Fibroblast of mammary gland (primary cell): ENCODE measurements around the gene ATP11A.

Experiments
- DNase-seq: peaks from one replicate; pipeline ENCODE4 v3.0.0-alpha.2; 2010; ENCODE audit warnings: low read depth
- H3K4me3 ChIP-seq: 2 replicates; pipeline ENCODE4 v1.5.1; 2011; ENCODE audit warnings: low read depth, mild to moderate bottlenecking, low read length, moderate library complexity; ENCODE audit not compliant: control insufficient read depth
- TF ChIP-seq, protein P1 (sequence below): conservative IDR thresholded peaks from 2 replicates; pipeline ENCODE4 v1.5.1; 2011; ENCODE audit warnings: low read depth, low read length, inconsistent platforms; ENCODE audit not compliant: control insufficient read depth, insufficient read depth

Gene ATP11A

DNA sequence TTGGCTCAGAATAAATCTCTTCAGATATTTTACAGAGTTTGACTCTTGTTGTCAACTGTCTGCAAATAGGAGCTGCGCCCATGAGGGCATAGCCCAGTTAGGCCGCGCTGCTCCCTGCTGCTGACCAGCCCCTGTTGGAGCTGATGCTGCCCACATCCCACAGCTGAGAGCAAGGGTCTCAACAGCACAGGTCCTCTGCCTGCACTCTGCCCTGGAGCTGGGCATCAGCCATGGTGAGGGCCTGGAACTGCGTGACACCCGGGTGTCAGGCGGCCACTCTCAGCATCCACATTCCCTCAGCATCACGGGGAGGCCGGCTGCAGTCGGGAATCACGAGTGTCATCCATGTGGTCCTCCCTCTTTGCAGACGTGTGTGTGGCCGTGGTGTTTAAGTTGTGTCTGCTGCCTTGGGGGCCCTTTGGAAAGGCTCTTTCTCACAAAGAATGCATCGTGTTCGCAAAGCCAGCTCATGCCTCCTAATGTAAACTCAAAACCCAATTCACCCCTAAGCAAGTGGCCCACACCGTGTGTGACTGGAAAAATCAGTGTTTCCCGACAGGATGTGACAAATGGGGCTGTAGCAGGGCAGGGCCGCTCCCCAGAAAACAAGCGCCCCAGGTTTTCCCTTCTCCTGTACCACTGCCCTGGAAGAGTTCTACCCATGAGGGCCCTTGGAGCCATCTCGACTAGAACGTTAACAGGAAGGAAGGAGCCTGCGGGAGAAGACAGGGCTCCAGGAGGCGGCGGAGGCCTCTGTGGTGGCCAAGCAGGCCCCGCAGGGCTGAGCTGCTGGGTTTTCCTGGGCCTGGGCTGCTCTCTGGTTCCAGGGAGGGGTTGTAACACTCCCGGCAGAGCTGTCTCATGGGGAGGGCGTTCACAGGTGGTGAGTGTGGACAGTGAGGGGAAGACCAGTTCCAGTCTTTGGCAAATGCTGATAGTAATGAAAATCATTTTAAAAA is 20.3 kb downstream of the ATP11A start:
- DNase-seq: no peak
- TF ChIP-seq, protein P1, sequence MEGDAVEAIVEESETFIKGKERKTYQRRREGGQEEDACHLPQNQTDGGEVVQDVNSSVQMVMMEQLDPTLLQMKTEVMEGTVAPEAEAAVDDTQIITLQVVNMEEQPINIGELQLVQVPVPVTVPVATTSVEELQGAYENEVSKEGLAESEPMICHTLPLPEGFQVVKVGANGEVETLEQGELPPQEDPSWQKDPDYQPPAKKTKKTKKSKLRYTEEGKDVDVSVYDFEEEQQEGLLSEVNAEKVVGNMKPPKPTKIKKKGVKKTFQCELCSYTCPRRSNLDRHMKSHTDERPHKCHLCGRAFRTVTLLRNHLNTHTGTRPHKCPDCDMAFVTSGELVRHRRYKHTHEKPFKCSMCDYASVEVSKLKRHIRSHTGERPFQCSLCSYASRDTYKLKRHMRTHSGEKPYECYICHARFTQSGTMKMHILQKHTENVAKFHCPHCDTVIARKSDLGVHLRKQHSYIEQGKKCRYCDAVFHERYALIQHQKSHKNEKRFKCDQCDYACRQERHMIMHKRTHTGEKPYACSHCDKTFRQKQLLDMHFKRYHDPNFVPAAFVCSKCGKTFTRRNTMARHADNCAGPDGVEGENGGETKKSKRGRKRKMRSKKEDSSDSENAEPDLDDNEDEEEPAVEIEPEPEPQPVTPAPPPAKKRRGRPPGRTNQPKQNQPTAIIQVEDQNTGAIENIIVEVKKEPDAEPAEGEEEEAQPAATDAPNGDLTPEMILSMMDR: no peak
- no peak overlapping the region for H3K4me3 ChIP-seq

DNA sequence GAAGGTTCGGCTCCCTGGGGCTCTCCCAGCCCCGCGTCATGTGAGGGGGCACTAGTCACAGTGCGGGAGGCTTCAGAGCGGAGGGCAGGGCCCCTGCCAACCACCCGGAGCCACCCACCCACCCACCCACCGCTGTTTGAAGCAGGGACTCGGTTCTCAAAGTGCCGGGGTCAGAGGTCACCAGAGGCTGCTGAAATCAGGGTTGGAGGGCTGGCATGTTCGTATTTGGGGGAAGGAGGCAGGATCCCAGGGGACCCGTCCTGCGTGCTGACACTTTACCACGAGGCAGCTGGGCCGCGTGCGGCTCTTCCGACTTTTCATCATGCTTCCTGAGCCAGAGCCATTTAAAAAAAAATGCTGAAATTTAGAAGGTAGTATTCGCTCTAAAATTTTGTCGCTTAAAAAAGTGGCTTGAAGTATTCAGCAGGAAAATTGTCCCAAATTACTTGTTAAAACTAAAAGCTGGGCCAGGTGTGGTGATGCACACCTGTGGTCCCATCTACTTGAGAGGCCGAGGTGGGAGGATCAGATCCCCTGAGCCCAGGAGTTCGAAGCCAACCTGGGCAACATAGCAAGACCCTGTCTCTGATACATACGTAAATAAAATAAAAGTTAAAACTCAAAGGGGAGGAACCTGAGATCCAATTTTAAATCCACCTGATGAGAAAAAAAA is 21.2 kb downstream of the ATP11A start:
- DNase-seq: no peak

DNA sequence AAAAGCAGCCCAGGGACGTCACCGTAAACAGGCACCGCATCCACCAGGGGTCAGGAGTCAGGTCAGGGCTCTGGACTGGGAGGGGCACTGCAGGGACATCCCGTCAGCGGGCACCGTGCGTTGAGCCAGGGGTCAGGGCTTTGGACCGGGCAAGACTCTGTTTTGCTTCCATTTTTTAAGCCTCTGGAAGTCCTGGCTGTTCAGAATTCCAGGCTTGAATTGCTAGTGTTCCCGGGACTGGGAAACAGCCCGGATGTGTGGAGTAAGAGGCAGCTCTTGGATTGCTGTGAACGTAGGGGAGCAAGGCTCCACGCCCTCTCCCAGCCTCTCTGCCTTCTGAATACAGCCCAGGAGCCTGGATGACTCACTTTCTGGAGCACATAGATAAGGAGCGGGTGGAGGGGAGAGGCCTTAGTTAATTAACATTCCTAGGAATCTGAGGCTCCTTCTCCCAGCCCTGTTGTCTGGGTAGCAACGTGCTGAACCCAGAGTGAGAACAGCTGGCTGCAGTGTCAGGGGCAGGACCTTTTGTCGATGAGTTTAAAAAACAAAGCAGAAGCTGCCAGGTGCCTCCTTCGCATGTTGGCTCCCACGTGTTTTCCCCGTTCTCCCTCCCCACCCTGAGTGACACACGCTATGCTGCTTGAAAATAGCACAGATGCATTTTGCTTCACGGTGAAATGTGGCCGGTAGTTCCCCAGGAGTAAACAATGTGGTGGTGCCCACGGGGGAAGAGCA is 21.9 kb downstream of the ATP11A start:
- peak overlapping the region; percentile 42 for H3K4me3 ChIP-seq
- TF ChIP-seq, protein P1: peak; percentile 29
- DNase-seq: peak; percentile 97

More for the DNA sequence above, 21.2 kb downstream of the ATP11A start:
- peak overlapping the region; percentile 42 for H3K4me3 ChIP-seq
- TF ChIP-seq, protein P1: no peak

DNA sequence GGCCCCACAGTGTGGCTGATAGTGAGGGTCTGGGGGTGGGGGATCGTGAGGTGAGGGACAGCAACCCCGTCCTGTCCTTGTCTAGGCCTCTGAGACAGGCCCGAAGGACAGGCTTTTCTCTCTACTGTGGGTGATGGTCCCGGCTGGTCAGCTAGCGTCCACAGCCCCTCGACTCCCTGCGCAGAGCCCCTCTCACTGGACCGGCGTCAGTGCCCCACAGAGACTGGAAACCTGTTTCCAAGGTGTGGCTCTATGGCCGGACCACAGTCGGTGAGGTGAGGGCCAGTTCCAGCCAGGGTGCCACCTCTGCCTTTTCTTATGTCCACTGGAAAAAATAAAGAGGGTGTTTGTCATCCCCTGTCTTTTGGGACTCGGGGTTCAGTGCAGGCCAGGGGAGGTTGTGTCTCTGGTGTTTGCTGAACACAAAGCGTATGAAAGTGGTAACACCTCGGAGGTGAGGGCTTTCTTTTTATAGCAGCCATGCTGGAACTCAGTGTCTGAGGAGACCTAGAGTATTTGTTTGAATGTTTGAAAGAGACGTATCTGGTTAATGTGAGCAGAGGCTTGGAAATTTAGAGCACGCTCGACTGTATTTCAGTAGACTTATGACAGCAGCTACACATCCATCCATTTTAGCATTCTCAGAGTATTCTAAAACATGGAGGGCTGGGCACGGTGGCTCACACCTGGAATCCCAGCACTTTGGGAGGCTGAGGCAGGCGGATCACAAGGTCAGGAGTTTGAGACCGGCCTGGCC is 22.8 kb downstream of the ATP11A start:
- TF ChIP-seq, protein P1: no peak
- no peak overlapping the region for H3K4me3 ChIP-seq
- DNase-seq: no peak

DNA sequence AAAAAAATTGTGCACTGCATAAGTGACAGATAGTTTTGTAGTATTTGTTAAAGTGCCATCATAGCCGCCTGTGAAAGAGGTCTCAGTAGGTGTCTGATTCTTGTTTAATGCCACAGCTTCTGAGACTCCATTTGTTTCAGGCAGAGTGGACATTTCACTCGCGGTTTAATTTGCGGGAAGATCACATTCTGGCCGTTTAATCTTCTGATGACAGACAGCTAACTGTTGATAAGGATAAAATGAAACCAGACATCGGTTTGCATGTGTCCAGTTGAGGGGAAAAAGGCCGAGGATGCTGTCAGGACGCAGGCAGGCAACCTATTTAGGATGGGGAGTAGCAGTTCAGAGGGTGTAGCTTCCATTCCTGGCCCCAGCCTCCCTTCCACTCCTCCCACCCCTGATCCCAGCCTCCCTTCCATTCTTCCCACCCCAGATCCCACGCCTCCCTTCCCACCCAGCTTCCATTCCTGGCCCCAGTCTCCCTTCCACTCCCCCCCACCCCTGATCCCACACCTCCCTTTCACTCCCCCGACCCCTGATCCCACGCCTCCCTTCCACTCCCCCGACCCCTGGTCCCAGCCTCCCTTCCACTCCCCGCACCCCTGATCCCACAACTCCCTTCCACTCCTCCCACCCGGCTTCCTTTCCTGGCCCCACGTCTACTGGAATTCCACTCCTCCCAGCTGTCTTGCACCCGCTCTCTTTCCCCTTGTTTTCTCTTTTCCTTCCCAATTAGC is 23.8 kb downstream of the ATP11A start:
- TF ChIP-seq, protein P1: no peak
- no peak overlapping the region for H3K4me3 ChIP-seq
- no peak for DNase-seq
